Lung (tissue), 12 donors: ENCODE measurements around the gene RGS3. TPM values are rescaled to one million over a fixed set of nuclear protein-coding genes. Genes with fewer than 3 reads are reported as not detected.

Experiments
- ATAC-seq: fragments of 200-7000 bp; cut with Tn5 transposase; one replicate; pipeline ENCODE4 v1.9.1; 2020; ENCODE audit warnings: moderate number of reproducible peaks; ENCODE audit not compliant: insufficient read depth, low FRiP score
- DNase-seq, 3 donors: peaks; one replicate each; pipeline ENCODE4 v3.0.0-alpha.2; 2013 to 2017
- H3K27ac ChIP-seq, 2 donors: one replicate each; pipeline ENCODE4 v1.5.1; 2013; ENCODE audit warnings: mild to moderate bottlenecking in 2 of 2, moderate library complexity in 2 of 2, control low read depth in 1 of 2, inconsistent platforms in 1 of 2, low read depth in 1 of 2, low read length in 1 of 2
- H3K27me3 ChIP-seq, 3 donors: one replicate each; pipeline ENCODE4 v1.5.1; 2013; ENCODE audit warnings: low read length in 2 of 3; ENCODE audit not compliant: control insufficient read depth in 3 of 3, insufficient read depth in 3 of 3
- H3K36me3 ChIP-seq, 4 donors: one replicate each; pipeline ENCODE4 v1.5.1; 2013; ENCODE audit warnings: low read length in 4 of 4, mild to moderate bottlenecking in 1 of 4, moderate library complexity in 1 of 4; ENCODE audit not compliant: control insufficient read depth in 4 of 4, insufficient read depth in 4 of 4
- H3K4me1 ChIP-seq, 5 donors: one replicate each; pipeline ENCODE4 v1.5.1; 2013; ENCODE audit warnings: low read length in 5 of 5, mild to moderate bottlenecking in 2 of 5, moderate library complexity in 1 of 5; ENCODE audit not compliant: control insufficient read depth in 5 of 5, insufficient read depth in 5 of 5
- H3K4me3 ChIP-seq: one replicate; pipeline ENCODE4 v1.5.1; 2013; ENCODE audit warnings: mild to moderate bottlenecking, control low read depth, moderate library complexity
- H3K9ac ChIP-seq, 2 donors: one replicate each; pipeline ENCODE4 v1.5.1; 2013; ENCODE audit warnings: low read length in 2 of 2, control low read depth in 1 of 2; ENCODE audit not compliant: insufficient read depth in 1 of 2
- H3K9me3 ChIP-seq, 4 donors: one replicate each; pipeline ENCODE4 v1.5.1; 2013; ENCODE audit warnings: low read length in 3 of 4, mild to moderate bottlenecking in 1 of 4, moderate library complexity in 1 of 4; ENCODE audit not compliant: control insufficient read depth in 4 of 4, insufficient read depth in 3 of 4
- WGBS, 2 donors: extraction: QIAGEN DNeasy Blood & Tissue Kit; methylation state at CpG; one replicate each; pipeline ENCODE4 v1.1.7; 2013; 5-methylcytosine and 5-hydroxymethylcytosine counted together
- polyA plus RNA-seq, 2 donors: library from polyadenylated mRNA; stranded (reverse); fragments of 200-250 nt; gene quantifications; one replicate each; pipeline ENCODE4 v1.2.1, GENCODE V29; 2013
- total RNA-seq, 2 donors: library from RNA; depleted of rRNA in 1 of 2; stranded (reverse); fragments of >200 nt in 1 of 2; gene quantifications; one replicate each; pipeline ENCODE4 v1.2.1, GENCODE V29; 2014 to 2021
- TF ChIP-seq, protein P1 (sequence below): IDR thresholded peaks from 2 replicates; pipeline ENCODE4 v1.5.1; 2012; ENCODE audit warnings: mild to moderate bottlenecking; ENCODE audit errors: control extremely low read depth, extremely low read depth
- donor health status: control.
- donor health status: control.
- donor health status: Bipolar disorder and iron deficiency.
- donor health status: healthy.
- donor health status: DM: yes; HTN: yes; CAD: no.

RGS3 gene
- total and polyA plus RNA-seq, 4 donors: 43.0 to 91.8 (median 73.9) TPM

DNA sequence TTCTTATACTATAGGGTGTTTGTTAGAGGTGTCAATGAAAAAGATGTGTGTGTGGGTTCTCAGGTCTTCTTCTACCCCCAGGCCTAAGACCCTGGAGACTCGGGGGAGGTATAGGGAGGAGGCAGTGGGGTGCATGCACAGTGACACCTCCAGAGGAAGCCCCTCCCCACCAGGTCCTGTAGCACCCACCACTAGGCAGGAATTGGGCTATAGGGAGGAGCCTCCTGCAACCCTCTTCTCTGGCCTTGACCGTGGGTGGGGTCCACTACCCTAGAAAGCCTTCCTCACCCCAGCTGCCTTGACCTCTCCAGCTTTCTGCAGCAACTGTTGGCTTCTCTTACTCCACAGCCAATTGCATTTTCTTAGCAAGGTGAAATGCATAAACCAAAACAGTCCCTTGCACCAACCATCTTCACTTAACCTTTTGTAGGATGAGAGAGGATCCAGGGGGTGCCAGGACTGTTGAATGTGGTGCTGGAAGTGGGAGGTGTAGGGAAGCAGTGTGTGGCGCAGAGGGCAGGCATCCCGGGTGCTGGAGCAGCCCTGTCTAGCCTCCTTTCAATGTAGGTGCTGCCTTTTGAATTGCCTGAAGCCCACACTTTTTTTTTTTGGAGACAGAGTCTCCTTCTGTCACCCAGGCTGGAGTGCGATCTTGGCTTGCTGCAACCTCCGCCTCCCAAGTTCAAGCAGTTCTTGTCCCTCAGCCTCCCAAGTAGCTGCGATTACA, 128.5 kb downstream of the RGS3 start:
- Histone ChIP-seq H3K36me3 (peaks cover 0 to 25% (median 16%) of the 10 kb centered on the region in 4 donors), H3K27me3 (no peaks in the 10 kb centered on the region), H3K27ac (no peak overlapping the region), H3K9ac (no peak overlapping the region), H3K4me1 (peaks cover 7 to 46% (median 14%) of the 10 kb centered on the region in 5 donors), H3K4me3 (no peak overlapping the region), H3K9me3 (no peaks in the 10 kb centered on the region)
- no peak for ATAC-seq
- TF ChIP-seq, protein P1, sequence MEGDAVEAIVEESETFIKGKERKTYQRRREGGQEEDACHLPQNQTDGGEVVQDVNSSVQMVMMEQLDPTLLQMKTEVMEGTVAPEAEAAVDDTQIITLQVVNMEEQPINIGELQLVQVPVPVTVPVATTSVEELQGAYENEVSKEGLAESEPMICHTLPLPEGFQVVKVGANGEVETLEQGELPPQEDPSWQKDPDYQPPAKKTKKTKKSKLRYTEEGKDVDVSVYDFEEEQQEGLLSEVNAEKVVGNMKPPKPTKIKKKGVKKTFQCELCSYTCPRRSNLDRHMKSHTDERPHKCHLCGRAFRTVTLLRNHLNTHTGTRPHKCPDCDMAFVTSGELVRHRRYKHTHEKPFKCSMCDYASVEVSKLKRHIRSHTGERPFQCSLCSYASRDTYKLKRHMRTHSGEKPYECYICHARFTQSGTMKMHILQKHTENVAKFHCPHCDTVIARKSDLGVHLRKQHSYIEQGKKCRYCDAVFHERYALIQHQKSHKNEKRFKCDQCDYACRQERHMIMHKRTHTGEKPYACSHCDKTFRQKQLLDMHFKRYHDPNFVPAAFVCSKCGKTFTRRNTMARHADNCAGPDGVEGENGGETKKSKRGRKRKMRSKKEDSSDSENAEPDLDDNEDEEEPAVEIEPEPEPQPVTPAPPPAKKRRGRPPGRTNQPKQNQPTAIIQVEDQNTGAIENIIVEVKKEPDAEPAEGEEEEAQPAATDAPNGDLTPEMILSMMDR: no peak
- no peak for DNase-seq
- 70 to 76% methylated on average over 7 of the region's 7 CpGs for WGBS, 2 donors

DNA sequence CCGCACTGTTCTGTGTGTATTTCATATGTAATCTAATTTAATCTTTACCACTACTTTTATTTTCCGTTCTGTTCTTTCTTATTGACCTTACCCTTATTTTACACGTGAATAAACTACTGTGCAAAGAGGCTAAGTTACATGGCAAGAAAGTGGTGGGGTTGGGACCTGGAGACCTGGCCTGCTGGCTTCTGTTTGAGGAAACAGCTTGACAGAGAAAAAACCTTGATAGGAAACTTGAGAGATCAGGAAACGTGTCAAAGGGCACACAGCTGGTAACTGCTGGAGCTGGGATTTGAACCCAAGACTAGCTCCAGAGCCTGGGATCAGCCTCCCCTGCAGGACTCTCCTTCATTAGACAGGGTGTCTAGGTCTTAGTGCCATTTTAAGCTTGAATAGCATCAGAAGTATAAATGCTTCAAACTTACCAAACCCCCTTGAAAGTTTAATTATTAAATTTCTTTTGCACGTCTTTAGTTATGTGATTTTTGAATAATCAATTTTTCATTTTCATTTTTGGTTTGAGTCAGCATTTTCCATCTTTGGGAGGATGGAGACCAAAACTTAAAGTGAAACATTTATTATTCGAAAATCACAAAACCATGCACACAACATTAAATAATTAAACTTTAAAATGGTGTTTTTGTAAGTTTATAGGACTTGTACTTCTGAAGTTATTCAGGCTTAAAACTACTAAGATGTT, 129.5 kb downstream of the RGS3 start:
- TF ChIP-seq, protein P1: no peak
- no peak for DNase-seq
- Histone ChIP-seq H3K4me1 (peaks cover 0 to 52% (median 14%) of the 10 kb centered on the region in 5 donors), H3K36me3 (peaks cover 0 to 33% (median 24%) of the 10 kb centered on the region in 4 donors), H3K9me3 (no peaks in the 10 kb centered on the region), H3K4me3 (no peak overlapping the region), H3K27me3 (no peaks in the 10 kb centered on the region), H3K27ac (peak overlapping the region; percentile 85 to 89), H3K9ac (peak overlapping the region in 1 of 2 donors; percentile 77)
- no peak for ATAC-seq
- 67 to 76% methylated on average over 6 of the region's 6 CpGs for WGBS, 2 donors

DNA sequence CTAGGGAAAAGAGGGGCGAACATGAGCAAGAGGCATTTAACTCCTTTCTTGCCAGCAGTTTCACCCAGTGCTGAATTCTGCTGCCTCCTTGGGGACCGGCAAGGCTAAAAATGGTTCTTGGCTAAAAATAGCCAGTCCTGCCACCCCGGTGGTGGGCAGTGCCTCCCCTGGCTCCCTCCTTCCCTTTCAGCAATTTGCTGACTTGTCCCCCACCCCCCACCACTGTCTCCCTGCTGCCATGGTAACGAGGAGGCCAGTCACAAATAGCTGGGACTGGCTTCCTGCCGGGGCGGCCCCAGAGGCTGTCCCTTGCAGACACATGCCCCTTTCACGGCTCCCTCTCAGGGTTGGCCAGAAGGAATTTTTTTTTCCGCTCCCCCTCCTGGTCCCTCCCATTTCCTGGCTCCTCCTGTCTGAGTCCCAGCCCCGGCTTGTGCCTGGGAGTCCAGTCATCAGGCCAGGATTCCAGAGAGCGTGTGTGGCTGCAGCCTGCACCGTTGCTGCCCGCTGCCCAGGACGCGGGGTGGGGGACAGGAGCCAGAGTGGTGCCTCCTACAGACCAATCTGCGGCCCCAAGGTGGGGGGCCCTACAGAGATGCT, 130.3 kb downstream of the RGS3 start:
- peak overlapping the region; percentile 54 for H3K4me3 ChIP-seq
- H3K36me3 ChIP-seq: peaks cover 0 to 37% (median 24%) of the 10 kb centered on the region in 4 donors
- peak overlapping the region; percentile 88 to 89 for H3K27ac ChIP-seq
- DNase-seq (peak; percentile 99 to 100 (median 99)), ATAC-seq (peak; percentile 79)
- 17 to 23% methylated on average over 15 of the region's 15 CpGs for WGBS, 2 donors
- TF ChIP-seq, protein P1: no peak
- peak overlapping the region; percentile 70 to 80 for H3K9ac ChIP-seq
- peaks cover 0 to 52% (median 14%) of the 10 kb centered on the region in 5 donors for H3K4me1 ChIP-seq
- H3K9me3 ChIP-seq: no peaks in the 10 kb centered on the region
- no peaks in the 10 kb centered on the region for H3K27me3 ChIP-seq
